HG03097 (cell line): Measurements from ENCODE around the gene TRABD2B.

Experiments used
- ATAC-seq: cut with Tn5 transposase; IDR thresholded peaks from one replicate; pipeline ENCODE4 v1.9.1; 2021; ENCODE audit not compliant: unreplicated experiment, low FRiP score

TRABD2B gene

GRCh38 chr1:47766832-47767740 is 230.1 kb downstream of the TRABD2B start:
- no peak for ATAC-seq

DNA sequence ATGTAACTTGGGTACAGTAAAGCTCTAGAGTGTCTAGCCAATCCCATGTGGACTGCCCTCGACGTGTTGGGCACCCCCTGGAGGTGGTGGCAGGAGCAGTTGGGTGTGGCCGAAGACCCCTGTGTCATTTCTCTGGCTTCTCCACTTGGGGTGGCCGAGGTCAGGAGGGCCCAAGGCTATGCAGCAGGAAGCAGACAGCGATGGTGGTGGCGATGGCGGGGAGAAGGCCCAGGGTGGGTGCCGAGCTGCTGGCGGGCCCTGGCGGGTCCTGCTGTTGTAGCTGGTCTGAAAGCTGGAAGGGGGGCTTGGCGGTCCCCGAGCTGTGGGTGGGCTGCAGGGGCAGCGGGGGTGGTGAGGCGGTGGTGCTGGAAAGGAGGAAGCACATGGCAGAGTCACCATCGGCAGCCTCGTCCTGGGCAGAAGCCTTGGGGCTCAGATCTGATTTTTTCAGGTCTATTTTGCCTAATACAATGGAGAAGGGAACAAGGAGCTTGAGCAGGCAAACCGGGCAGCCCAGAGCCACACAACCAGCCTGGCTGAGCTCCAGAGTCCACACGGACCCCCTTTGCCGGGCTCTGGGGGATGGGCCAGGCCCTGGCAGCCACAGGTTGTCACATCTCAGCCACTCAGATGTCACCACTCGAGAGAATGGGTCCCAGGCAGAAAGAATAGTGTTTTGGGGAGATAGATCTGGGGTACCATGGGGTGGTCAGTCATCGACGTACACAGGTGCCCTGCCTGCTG is 231.3 kb downstream of the TRABD2B start:
- ATAC-seq, result no peak

DNA sequence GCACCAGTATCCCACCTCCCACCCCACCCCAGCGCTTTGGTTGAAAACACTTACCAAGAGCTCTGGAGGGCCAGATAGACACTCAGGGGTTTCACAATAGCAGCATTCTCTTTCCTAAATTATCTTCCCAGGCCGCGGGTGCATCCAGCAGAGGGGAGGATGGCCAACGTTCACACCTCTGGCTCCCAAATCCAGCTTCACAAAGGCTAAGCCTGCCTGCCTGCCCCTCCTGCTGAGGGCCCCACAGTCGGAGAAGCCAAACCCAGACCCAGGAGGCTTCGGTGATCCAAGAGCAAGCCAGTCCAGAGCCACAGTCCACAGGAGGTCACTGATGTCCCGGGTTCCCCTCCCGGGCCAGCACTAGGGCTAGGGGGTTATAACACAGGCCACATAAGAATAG is 231.9 kb downstream of the TRABD2B start:
- ATAC-seq, result no peak

DNA sequence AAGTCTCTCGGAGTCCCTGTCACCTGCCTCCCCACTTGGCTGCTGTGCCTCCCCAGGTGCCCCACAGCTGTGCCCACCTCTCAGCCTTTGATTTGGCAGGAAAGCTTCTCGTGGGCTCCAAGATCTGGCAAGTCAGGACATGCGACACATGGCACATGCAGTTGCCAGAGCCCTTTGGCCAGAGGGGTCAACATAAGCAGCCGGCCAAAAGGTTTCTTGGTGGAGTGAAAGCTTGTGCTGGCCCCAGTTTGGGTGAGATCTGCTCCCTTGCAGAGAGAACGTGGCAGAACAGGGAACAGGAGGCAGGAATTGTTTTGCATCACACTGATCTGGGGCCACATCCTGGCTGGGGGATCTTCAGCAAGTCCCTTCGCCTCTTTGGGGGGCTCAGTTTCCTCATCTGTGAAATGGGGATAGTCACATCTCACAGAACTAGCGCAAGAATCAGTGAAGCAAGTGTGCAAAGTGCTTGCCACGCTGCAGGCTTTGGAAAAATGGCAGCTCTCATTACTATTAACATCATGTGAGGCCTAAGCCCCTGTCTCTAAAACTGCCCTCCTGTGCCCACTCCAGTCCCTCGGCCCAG is 232.6 kb downstream of the TRABD2B start:
- ATAC-seq, result no peak

DNA sequence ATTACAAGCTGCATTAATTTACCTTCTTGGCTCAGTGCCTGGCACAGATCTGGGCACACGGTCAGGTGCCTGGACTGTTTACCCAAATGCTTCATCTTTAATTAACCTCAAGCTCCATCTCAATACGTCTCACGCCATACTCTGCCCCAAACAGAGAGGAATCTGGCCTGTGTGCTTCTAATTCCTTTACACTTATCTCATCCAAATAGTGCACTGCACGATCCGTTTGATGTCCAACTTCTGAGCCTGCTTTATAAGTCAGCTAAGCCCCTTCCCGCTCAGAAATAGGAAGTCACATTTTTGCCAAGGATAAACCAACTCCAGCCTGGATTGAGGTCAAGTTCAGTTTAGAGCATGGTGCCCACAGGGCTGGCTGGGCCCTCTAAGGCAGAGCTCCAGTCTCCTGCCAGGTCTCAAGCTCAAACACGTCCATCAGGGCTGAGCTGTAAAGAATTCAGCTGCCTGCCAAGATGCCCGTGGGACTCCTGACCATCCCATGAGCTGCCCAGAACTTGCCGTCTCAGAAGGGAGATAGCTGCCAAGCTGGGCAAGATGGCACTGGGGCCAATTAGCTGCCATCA is 233.5 kb downstream of the TRABD2B start:
- ATAC-seq, result no peak

DNA sequence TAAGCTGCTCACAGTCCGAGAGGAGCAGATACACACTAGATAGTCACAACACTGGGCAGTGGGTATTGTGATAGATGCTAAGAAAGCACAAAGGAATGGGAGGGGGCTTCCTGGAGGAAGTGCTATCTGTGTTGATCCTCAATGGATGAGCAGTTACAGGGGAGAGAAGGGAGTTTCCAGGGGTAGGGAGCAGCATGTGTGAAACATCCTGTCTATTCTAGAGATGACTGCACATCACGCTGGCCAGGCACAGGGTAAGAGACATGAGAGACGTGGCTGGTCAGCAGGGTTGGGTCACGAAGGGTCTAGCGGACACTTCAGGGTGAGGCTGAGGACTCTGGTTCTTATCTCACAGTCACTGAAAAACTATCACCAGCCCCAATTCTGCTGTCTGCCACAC is 235.2 kb downstream of the TRABD2B start:
- ATAC-seq, result no peak

DNA sequence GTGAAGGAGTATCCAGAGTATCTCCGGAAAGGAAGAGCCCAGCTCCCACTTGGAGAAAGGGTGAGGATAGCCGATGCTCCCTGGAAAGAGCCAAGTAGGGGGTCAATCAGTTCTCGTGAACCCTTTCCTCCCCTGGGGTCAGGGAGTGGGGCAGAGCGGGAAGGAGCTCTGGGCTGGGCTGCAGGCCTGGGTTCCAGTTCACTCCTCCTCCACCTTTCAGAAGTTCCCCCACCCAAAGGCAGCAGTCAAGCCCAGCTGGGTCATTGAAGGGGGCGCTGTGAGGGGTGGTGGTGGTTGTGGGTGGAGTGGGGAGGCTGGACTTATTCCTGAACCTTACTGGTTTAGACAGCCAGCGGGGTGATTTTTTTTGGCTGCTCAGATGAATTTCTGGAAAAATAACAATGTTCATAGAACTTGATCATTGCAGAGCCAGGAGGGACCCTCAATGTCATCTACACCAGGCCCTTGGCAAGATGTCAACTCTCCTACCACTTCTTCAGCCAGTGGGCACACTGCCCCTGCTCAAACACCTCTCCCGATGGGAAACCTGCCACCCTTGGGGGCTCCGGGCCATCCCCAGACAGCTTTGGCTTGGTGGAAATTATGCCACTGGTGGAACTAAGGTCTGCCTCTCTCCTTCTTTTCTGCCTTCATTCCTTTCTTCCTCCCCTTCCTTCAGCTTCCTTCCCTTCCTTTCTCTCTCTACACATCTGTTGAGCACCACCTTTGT is 235.8 kb downstream of the TRABD2B start:
- no peak for ATAC-seq

DNA sequence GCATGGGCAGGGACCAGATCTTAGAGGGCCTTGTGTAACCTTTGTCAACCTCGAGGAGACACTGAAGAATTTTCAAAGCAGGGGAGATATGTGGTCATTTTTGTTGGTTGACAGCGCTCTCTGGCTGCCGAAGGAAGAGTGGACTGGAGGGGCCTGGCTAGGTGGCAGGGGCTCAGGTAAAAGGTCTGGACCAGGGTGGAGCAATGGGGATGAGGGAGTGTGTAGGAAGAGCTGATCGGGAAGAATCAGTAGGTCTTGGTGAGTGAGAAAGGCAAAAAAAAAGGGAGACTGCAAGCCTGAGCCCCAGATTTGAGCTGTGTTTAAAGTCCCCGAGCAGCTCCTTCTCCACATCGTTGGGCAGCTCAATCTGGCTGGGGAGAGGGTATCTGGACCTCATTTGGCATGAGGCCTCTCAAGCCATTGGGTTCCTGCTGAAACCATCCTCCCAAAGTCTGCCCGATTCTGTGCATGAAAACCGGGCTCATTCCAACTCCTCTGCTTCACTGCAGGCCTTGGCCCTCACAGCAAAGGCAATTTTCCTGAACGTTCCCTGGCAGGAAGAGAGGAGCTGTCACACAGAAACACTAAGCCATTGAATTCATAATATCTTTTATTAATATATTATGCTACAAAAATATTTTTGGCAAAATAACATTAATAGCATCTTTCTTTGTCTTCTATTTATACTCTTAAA is 237.1 kb downstream of the TRABD2B start:
- ATAC-seq, result no peak

- ATAC-seq, result no peak
These were observed 237.8 kb downstream of the TRABD2B start for GRCh38 chr1:47759251-47759935.

DNA sequence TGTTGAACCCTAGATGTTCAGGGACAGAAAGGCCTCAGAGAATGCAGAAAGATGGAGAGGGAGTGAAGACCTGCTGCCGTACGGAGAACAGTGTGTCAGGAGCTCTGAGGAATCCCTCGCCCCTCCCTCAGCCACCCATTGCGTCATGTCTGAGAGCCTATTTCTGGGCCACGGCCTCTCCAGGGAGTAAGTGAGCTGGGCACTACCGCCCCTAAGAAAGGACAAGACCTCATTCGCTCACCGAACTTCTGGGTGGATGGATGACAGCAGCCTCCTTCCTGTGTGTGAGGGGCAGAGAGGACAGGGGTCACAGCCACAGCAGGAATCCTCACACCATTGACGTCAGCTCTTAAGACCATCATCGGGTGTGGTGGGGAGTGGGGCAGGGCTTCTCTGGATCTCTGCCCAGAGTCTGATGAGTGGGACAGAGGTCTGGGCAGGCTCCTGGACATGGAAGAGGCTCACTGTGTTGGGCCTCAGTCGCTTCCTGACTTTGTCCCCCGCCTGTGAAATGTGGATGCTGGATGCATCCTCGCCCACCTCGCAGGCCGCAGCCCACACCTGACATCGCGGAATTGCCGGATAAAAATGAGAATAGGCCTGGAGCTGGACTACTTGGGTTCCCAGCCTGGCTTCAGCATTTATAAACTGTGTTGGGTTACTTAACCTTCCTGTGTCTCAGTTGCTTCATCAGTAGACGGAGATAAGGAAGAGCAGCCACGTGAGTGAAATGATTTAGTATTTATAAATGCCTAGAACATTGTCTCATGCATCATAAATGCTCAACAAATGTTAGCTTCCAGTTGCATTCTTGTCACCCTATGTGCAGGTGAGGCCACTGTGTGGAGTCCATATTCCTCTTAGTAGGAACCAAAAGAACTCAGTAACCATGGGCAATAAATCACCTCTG is 238.6 kb downstream of the TRABD2B start:
- no peak for ATAC-seq

GRCh38 chr1:47757226-47757975 is 239.8 kb downstream of the TRABD2B start:
- ATAC-seq, result no peak

GRCh38 chr1:47756411-47756810 is 240.8 kb downstream of the TRABD2B start:
- ATAC-seq, result no peak

- ATAC-seq, result no peak
These were observed 241.2 kb downstream of the TRABD2B start for GRCh38 chr1:47756006-47756405.

DNA sequence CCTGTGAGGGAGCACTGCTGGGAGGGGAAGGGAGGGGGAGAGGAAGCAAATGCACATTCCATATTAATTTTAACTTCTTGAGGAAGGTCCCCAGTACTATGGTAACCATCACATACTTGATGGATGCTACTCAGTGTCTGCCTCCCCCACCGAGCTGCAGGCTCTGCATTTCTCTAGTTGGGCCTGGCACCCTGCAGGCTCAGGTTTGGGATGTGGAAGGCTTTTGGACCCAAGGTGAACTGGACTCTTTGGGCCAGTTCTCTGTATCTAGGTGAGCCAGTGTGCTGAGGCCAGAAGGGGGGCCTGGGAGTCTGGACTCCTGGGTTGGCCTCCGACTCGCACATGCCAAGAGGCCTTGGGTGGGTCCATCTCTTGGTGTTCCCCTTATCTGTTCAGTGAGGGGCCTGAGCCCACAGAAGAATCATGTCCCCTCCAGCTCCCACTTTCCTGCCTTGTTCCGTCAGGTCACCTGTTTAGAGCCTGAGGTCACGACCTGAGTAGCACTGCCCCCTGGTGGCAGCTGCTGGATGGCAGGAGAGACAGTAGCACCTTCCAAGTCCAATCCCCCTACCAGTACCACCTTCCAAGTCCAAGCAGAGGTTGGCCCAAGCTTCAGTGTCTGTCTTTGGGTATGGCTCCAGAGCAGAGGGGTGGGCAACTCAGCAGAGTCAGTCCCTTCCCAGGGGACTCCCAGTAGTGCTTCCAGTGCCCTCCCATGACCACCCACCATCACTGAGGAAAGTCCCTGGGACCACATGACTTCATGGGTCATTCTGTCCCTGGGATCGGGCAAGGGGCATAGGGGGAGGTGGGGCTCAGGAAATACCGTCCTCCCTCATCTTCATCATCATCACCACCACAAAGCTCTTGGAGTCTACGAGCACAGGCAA is 241.8 kb downstream of the TRABD2B start:
- no peak for ATAC-seq

DNA sequence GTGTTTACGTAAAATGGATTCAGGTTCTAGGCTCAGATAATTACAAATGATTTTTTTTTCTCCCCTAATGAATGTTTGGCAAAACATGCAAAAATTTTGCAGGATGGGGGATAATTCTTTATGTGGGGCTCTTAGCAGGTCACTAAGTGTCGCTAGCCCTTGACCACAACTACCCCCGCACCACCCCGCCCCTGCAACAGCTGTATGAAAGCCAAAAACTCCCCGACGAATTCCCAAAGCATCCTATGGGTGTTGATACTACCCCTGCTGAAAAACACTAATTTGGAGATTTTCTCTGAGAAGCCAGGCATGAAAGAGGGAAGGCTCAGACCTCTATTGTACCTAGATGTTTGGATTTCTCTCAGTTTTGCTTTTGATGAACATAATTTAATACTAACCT is 243.0 kb downstream of the TRABD2B start:
- no peak for ATAC-seq

- no peak for ATAC-seq
These were observed 243.4 kb downstream of the TRABD2B start for GRCh38 chr1:47753808-47754207.

GRCh38 chr1:47752559-47752958 is 244.6 kb downstream of the TRABD2B start:
- ATAC-seq, result no peak
